ENCODE data around the gene ADAMTS19.
"Not testable (repeated sequence)": the region's sequence is repeated elsewhere in the genome, so short reads cannot be mapped to it uniquely, and the experiment has no call there.

The ADAMTS19 gene

DNA sequence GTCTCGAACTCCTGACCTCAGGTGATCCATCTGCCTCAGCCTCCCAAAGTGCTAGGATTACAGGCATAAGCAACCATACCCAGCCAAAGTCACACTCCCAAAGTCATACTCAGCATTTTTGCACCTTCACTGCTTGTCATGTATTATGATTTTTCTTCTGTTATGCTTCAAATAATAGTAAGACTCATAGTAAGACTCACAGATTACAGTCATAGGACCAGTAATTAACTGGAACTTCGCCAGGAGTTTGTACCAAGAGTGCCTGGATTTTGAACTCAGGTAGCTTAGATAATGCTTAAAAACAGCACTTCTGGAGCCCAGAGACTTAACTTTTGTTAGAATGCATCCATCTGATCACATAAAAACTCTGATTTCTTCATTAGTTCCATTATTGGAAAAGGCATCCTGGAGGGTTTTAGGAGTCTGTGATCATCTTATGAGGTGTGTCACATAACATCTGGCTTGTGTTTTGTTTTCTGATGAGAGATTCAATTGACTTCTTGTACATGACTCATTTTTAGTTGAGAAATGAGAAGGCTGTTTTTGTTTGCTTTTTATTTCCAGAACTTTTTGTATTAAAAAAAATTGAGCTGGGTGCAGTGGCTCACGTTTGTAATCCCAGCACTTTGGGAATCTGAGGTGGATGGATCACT lies 131.5 kb downstream of the ADAMTS19 start:
- DNase-seq = no peak

DNA sequence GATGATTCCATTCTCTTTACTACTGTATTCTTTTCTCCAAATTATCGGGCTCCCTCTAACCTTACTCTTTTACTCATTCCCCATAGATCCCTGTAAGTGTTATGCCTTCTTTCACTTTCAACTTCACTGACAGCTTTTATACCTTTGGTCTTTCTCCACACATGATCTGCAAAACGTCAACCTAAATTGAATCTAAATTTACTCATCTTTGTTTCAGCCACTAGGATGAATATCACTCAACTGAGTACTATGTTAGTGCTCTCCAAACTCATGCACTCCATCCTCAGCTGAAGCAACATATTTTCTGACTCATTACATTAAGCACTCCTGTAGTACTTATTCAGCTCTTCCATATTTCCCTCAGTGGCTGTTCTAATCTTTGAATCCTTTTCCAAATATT lies 133.4 kb downstream of the ADAMTS19 start:
- no peak for DNase-seq

DNA sequence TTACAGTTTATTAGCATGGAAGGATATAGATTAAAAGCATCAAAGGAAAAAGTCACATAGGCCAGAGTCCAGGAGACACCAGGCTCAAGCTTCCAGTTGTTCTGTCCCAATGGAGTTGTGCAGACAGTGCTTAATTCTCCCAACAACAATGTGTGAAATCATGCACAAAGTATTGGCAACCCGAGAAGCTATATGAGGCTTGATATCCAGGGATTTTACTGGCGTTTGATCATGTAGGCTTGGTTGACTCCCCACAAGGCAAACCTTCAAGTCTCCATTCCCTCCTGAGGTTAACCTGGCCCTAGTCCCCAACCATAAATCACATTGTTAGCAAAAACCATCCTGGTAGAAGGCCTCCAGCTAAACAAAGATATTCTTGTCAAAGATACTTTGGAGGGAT lies 141.5 kb downstream of the ADAMTS19 start:
- DNase-seq = no peak

DNA sequence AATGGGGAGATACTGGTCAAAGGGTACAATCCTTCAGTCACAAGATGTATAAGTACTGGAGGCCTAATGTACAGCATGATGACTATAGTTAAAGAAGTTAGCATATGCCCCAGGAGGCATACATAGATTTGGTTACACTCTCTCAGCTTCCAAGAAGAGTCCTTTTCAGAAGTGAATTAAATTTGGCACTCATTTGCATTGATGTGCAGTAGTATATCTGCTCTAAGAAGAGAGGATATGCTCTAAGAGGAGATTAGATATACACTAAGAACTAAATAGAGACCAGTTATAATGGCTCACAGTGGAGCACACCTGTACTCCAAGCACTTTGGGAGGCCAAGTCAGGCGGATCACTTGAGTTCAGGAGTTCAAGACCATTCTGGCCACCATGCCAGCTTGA lies 148.3 kb downstream of the ADAMTS19 start:
- no peak for DNase-seq

DNA sequence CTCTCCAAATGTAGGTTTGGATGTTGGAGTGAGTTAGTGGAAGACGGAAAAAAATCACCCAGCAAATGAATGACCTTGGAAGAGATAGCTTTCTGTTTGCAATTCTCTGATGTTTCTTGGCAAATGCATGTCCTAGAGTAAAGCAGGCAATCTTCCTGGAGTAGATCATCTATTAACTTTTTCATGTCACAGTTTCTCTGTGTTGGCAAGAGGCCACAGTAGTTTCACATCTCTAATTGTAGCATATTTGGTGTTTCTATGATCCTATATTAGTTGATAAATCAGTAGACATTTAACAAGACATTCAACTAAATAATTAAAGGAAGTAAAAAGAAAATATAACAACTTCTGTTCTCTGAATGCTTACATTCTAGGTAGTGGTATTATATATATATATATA lies 149.6 kb downstream of the ADAMTS19 start:
- DNase-seq = no peak

DNA sequence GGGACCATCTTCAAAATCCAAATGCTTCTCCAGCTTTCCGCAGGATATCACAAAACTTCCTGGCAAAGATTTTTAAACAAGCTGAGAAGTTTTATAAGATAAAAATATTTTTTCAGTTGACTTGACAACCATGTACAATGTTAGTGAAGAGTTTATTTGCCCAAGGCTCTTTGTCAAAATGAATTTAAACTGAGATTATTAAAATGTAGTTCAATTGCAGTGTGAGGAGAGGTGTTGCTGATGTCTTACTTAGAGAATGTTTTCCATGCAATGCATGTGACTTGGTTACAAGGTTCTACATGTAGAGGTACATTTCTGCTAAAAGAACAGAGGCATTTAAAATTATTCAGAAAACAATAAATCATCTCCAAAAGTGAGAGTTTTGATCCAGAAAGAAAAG lies 156.4 kb downstream of the ADAMTS19 start:
- no peak for DNase-seq

DNA sequence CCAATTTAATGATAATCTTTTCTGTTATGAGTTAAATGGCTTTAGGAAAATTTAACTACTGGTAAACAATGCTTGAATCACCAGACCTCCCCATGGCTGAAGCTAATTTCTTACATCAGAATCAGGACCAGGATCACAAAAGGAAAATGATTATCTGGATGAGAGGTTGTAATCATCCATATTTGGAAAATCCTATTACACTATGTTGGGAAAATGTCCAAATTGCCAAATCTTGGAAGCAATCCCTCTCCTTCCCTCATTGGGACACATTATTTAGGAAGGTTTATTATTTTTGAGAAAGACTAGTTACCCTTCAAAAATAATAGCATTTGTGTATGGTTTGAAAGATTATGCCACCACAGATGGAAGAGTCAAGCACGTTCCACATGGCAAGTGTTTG lies 157.1 kb downstream of the ADAMTS19 start:
- DNase-seq = no peak

DNA sequence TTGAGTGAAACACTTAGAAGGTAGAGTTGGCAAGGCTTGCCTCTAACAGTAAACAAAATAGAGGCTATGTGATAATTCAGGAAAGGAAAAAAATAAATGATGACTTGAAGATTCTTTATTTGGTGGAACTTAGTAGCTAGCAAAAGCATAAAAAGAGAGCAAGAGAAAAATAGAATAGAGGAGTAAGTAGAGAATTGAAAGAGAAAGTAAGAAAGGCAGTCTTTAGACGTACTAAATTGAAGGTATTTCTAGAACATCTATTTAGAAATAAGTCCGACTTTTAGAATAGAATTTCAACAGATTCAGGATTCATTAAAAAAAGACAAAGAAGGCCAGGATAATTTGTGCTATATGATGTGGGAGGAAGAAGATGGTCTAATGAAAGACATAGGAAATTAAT lies 159.7 kb downstream of the ADAMTS19 start:
- no peak for DNase-seq

DNA sequence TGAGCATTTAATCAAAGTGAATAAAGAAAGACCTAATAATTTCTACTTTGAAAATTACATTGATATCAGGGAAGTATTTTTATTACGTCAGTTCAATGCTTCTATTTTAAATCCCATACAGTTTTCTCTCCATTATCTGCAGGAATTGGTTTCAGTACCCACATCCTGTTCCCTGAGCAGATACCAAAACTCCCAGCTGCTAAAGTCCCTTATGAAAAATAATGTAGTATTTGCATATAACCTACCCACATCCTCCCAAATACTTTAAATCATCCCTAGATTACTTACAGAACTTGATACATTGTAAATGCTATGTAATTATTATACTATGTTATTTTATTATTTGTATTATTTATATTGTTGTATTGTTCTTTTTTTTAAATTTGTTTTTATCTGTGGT lies 162.4 kb downstream of the ADAMTS19 start:
- no peak for DNase-seq

DNA sequence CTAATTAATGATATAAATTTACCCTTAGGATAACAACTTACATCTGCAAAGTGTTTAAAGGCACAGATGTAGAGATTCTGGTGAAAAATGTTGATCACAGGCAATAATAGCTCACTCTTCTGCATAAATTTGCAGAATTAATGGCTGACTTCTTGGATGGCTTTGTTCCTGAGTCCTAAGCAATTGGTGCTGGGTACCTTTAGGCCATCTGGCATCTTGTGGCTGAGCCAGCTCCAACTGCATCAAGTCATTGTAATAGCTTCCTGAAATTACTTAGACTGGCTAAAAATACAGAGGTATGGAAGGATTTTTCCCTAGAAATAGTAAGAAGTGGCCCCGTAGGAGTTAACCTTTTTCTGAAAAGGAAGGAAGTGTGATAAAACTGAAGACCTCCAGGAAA lies 169.5 kb downstream of the ADAMTS19 start:
- no peak for DNase-seq

DNA sequence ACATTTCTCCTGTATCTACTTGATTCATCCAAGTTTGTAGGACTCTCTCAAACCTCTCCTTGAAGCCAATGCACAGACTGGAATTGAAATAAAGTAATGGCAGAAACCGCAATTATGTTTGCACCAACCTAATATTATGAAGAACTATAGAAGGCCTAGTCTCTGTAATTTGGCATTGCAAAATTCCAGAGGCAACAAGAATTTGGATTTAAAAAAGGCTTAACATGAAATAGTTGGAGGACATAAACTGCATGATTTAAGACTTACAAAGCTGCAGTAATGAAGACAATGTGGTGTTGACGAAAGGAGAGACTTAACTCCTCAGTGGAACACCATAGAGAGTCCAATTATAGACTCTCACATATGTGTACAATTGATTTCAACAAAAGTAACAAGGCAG lies 170.0 kb downstream of the ADAMTS19 start:
- no peak for DNase-seq

DNA sequence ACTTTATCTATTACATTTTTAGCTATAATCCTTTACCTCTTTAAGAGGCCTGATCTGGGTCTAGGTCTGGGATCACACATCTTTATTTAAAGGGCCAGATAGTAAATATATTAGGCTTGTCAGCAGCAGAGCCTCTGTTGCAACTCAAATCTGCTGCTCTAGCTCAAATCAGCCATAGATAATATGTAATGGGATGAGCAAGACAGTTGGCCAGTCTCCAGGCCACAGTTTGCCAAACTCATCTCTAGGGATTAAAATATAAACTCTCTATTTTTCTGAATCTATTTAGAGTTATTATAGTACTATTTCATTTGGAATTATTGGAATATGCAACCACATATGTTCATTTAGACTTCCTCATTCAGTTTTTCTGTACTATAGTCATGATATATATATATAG lies 171.9 kb downstream of the ADAMTS19 start:
- no peak for DNase-seq

DNA sequence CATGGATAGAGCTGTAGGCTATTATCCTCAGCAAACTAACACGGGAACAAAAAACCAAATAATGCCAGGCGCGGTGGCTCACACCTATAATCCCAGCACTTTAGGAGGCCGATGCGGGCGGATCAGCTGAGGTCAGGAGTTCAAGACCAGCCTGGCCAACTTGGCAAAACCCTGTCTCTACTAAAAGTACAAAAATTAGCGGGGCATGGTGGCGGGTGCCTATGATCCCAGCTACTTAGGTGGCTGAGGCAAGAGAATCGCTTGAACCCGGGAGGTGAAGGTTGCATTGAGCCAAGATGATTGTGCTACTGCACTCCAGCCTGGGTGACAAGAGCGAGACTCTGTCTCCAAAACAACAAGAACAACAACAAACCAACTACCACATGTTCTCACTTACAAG lies 177.4 kb downstream of the ADAMTS19 start:
- not testable (repeated sequence) for DNase-seq

DNA sequence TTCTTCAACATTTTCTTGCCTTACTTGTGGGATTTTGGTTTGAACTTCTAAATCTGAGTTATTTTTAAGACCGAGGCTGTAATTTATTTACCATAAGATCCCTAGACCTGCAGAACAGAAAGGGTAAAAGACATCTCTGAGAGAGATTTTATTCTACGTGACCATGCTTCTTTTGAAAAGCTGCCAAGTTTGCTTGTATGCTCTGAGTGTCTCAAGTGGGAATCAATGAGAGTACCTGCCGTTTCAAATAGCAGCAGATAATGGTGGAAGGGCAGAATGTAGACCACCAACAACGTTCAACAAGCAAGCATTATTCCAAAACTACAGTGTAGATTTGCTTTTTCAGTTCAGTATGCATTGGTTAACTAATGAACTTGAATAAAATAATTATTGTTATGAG lies 179.2 kb downstream of the ADAMTS19 start:
- DNase-seq = no peak

DNA sequence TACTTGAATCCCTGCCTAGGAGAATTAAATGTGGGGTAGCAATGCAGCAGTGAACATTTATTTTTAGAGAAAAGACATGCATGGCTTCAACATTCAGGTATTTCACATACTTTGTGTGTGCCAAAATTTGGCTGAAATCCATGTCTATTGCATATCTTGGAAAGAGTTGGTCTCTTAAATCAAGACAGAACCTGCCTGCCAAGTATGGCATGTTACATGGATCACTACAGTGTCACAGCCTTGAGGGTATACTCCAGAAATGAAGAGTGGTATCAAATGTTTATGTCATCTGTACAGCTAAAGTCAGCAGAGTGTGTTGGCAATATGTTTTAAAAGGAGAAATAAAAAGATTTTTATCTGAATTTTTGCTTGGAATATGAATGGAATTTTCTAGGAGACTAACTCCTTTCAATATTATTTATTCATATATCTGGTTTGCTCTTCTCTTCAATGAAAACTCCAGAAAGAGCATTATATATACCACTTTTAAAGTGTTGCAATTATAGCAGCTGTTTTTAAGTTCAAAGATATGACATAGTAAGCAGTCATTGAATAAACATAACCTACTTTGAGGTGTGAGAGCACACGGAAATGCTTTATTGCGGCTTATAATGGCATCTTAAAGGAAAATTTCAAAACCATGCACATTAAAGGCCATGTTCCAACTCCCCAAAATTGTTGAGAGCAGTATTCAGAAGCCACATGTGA lies 192.4 kb downstream of the ADAMTS19 start:
- no peak for DNase-seq

DNA sequence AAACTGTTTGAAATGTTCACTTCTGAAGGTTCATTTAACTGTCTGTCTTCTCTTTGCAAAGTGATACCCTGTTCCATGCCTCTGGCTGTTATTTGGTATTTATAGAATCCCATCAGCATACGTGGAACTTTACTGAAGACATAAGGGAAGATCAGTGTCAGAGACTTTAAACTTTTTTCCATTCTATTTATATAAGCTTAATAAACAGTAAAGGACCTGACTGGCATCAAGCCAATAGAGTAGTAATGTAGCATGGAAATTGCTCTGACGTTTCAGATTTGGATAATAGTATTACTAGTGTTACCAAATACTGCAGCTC lies 192.9 kb downstream of the ADAMTS19 start:
- no peak for DNase-seq

DNA sequence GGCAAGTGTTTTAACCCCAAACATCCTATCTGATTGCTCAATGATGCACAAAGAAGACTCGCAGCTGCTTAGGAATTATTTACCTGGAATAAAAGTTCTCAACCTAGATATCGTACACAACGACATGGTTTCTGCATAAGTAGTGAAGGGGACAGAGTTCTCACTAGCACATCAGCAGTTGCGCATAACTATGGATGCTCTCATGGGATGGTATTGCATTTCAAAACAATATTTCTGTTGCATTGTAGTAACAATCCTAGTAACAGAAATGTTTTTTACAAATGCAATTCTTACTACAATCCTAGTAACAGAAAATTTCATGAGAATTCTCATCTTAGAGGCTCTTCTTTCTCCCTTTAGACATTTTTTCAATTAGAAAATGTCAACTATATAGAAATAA lies 193.3 kb downstream of the ADAMTS19 start:
- no peak for DNase-seq

DNA sequence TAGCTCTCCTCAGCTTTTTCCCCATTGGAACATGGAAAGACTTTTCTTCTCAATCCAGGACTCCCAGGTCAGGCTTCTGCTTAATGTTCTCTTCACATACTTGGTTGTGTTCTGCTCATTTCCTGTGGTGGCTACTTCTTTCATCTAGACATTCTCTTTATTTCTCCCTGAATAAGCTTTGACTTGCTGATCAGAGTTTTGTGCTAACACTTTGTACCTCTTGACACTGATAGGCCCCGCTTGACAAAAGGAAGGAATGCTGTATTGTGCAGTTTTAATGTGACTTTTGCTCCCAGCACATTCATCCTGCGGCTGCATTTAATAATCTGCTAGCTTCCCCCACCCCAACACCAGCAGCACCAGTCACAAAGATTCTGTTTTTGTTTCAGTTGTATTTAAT lies 196.9 kb downstream of the ADAMTS19 start:
- no peak for DNase-seq

DNA sequence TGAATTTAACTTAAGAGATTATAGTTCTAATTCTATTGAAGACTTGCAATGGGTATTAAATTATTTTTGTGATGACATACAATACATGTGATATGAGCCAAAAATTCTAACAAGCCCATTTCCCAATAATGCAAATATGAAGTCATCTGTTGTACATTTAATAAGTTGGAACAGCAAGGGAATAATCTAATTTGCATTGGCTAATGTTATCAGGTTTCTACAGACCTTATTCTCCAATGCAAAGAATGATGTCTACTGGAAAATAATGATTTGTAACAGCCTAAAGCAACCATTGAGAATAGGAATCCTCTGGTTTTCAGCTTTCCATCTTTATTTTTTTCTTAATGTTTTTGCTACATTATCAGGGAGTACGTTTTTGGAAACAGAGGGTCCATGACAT lies 198.7 kb downstream of the ADAMTS19 start:
- DNase-seq = no peak

DNA sequence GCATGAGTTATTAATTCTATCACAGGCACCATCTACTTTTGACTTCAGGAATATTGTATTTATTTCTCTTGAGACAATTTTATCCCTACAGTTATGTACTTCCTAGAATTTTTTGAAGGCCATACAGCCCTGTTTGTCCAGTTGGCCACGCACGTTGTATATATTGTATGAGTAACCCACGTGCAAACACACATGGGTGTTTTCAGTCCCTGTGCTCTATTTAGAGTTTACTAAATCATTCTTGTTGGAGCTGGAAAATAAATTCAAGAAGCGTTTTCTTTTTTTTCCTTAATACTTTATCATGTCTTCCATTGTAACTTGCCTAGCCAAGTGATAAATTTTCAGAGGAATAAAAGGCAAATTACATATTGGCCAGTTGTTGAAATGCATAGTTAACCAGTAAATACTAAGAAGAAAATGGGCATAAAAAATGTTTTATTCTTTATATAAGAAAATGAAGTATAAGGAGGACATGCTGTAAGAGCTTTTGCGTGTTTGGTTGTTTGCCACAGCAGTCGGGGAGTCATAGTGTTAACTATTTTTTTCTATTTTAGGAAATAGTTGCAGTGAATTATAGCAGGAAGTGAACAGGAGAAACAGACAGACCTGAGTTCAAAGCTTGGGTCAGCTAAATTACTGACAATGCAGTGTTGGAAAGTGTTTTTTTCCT lies 201.4 kb downstream of the ADAMTS19 start:
- DNase-seq = no peak

DNA sequence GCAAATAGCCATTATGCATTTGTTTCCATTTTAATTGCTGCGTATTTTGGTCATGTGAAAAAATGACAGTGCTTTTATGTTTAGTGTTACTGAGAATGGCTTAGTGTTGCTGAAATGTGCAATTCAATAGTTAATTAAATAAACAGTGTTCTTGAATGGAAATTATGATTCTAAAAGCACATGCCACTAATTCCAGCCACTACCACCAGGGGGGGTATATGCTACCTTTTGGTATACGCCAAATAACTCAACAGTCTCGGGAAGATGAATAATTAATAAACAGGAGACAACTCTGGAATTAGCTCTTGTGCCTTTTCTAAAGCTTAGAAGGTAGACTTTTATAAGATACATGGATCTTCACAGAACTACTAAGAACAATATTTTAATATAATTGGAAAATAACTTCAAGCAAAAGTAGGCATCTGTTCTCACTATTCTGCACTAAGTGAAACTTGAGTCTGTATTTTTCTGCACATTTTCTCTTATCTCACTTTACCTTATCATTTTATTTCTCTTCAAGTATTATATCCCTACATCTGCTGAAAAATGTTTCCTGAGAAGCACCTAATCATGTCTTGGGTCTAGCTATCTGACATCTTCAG lies 204.3 kb downstream of the ADAMTS19 start:
- DNase-seq = no peak

DNA sequence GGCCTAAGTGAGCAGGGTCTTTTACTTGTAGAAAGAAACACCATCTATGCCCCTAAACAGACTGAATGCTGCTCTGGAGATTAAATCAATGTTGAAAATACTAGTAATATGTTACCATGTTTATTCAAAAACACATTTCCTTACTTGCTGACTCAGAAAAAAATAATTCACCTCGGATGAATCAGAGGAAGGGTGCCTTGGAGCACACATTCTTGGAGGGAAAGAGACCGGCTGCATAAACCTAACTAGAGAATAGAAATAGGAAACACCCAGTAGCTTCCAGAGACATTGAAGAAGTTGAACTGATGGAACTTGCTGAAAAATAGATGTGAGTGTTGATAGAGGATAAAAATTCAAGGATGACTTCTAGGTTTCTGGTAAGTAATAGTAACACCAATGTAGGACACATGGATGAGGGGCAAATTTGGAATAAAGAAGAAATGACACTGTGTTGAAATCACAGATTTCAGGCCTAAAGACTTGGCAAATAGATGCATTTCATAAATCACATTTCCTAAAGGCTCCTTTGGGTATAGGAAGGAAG lies 210.9 kb downstream of the ADAMTS19 start:
- DNase-seq = no peak

DNA sequence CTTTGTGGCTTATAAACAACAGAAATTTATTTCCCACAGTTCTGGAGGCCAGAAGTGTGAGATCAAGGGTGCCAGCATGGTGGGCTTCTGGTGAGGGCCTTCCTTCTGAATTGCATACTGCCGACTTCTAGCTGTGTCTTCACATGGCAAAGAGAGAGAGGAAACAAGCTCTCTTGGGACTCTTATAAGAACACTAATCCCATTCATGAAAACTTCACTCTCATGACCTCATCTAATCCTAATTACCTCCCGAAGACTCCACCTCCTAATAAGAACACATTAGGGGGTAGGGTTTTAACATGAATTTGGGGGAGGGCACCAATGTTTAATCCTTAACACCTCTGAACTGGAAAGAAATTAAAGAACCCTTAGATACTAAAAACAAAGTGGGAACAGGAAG lies 211.9 kb downstream of the ADAMTS19 start:
- DNase-seq = no peak

DNA sequence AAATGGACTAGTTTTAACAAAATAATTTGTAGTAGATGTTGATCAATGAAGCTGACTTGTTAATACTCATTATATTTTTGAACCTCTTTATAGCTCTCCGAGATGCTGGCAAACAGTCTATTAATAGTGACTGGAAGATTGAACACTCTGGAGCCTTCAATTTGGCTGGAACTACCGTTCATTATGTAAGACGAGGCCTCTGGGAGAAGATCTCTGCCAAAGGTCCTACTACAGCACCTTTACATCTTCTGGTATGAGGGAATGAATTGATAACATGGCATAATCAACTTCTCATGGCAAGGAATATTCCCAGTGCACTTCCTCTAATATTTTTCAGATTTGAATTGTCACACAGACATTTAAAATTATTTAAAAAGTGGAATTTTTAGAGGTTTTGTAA lies 219.6 kb downstream of the ADAMTS19 start:
- no peak for DNase-seq

Data from DMS79 treated with DMSO at 0.1 percent for 48 hours (cell line).